Ishikawa (cell line): ENCODE measurements around the gene APOBEC3H.

Experiments used
- CEBPB ChIP-seq: IDR thresholded peaks from 2 replicates; pipeline ENCODE4 v1.6.1; 2012
- CREB1 ChIP-seq: IDR thresholded peaks from 2 replicates; pipeline ENCODE4 v1.6.1; 2012; ENCODE audit warnings: low read depth
- EGR1 ChIP-seq: IDR thresholded peaks from 2 replicates; pipeline ENCODE4 v1.6.1; 2012
- EP300 ChIP-seq: IDR thresholded peaks from 2 replicates; pipeline ENCODE4 v1.6.1; 2012; ENCODE audit warnings: borderline replicate concordance
- FOXM1 ChIP-seq: IDR thresholded peaks from 2 replicates; pipeline ENCODE4 v1.6.1; 2012; ENCODE audit warnings: low read depth, borderline replicate concordance
- NFIC ChIP-seq: IDR thresholded peaks from 2 replicates; pipeline ENCODE4 v1.6.1; 2012
- RAD21 ChIP-seq: IDR thresholded peaks from 2 replicates; pipeline ENCODE4 v1.6.1; 2012; ENCODE audit warnings: low read depth
- TAF1 ChIP-seq: IDR thresholded peaks from 2 replicates; pipeline ENCODE4 v1.6.1; 2012; ENCODE audit warnings: low read depth, mild to moderate bottlenecking
- TCF12 ChIP-seq: IDR thresholded peaks from 2 replicates; pipeline ENCODE4 v1.6.1; 2012; ENCODE audit warnings: low read depth
- TEAD4 ChIP-seq: IDR thresholded peaks from 2 replicates; pipeline ENCODE4 v1.6.1; 2012
- YY1 ChIP-seq: IDR thresholded peaks from 2 replicates; pipeline ENCODE4 v1.6.1; 2012; ENCODE audit warnings: low read depth
- ZBTB7A ChIP-seq: IDR thresholded peaks from 2 replicates; pipeline ENCODE4 v1.6.1; 2012; ENCODE audit warnings: low read depth
- TF ChIP-seq, protein P1 (sequence below): IDR thresholded peaks from 2 replicates; pipeline ENCODE4 v1.6.1; 2012
- TF ChIP-seq, protein P2 (sequence below): IDR thresholded peaks from 2 replicates; pipeline ENCODE4 v1.6.1; 2012; ENCODE audit warnings: low read depth, mild to moderate bottlenecking
- TF ChIP-seq, protein P3 (sequence below): IDR thresholded peaks from 2 replicates; pipeline ENCODE4 v1.6.1; 2012

APOBEC3H gene

DNA sequence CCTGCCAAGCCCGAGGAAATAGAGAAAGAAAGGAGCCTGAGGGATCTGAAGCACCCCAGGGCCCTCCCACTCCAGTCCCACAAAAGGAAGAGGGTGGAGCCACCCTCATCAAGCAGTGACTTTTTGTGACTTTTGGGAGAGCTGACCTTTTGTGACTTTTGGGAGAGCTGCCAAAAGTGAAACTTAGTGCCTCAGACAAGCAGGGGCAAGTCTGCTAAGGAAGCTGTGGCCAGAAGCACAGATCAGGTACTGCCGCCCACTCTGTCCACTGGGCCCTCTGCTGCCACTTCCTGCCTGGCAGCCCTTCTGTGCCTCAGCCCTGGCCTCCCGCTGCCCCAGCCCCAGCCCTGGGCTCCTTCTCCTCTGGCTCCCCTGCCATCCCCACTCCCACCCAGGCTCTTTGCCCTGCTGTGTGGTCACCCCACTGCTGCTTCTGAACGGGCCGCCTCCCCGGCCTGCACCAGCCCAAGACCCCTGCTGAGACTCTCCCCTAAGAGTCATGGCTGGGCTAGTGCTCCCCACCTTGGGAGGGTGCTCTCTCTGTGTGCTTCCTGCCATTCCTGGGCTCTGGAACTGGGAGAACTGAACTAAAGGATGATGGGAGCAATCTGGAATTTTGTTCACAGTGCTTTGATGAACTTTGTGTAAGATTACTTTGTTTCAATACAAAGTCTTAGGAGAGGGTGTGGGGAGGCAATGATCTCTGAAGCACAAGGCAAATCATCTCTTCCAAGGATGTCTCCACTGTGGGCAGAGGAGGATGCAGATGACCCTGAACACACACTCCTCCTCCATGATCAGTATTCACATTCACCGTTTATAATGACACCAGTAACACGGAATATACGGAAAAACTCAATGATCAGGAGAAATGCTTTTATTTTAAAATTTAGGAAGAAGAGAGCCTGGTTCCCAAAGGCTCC lies at the start of gene APOBEC3H:
Gene APOBEC3H, plus strand, starts transcription at position 147 of the 923 bp plus-strand sequence. CDS start 3,035 bp downstream, outside the sequence.
- TF ChIP-seq TEAD4, result no peak
- TF ChIP-seq EP300, result no peak
- no peak for TF ChIP-seq CEBPB
- TF ChIP-seq, protein P1, sequence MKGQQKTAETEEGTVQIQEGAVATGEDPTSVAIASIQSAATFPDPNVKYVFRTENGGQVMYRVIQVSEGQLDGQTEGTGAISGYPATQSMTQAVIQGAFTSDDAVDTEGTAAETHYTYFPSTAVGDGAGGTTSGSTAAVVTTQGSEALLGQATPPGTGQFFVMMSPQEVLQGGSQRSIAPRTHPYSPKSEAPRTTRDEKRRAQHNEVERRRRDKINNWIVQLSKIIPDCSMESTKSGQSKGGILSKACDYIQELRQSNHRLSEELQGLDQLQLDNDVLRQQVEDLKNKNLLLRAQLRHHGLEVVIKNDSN, result no peak
- TF ChIP-seq EGR1, result no peak
- no peak for TF ChIP-seq TAF1
- no peak for TF ChIP-seq CREB1

DNA sequence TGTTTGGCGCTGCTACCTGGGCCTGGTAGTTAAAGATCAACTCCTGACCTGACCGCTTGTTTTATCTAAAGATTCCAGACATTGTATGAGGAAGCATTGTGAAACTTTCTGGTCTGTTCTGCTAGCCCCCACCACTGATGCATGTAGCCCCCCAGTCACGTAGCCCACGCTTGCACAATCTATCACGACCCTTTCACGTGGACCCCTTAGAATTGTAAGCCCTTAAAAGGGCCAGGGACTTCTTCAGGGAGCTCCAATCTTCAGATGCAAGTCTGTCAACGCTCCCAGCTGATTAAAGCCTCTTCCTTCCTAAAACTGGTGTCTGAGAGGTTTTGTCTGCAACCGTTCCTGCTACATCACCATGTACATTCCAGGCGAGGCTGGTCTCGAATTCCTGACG lies 41.4 kb upstream of the APOBEC3H start:
- TF ChIP-seq TAF1 (no peak), NFIC (no peak), TCF12 (no peak), EP300 (no peak)

DNA sequence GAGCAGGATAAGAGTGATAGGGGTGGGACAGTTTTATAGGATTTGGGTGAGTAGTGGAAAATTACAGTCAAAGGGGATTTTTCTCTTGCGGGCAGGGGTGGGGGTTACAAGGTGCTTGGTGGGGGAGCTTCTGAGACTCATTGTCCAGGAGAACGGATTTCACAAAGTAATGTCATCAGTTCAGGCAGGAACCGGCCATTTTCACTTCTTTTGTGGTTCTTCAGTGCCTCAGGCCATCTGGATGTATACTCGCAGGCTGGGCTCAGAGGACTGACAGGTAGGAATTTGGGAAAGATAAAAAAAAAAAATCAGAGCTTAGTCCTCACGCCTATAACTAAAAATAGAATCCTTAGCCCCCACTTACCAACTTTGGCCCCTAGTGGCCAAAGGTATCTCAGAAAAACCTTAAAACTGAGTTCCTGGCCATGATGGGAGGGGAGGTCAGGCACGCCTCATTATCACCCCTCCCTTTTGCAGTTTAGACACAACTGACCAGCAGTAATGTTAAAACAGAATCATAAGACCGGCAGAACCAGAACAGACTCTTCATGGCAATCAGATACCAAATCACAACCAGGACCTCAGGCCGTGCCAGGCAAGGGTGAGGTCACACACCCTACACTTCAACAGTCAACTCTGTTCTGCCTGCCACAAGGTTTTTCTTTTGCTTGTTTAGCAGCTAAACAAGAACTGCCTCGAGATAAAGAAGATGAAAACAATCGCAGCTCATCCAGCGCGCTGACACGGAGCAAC lies 28.8 kb upstream of the APOBEC3H start:
- no peak for TF ChIP-seq ZBTB7A

DNA sequence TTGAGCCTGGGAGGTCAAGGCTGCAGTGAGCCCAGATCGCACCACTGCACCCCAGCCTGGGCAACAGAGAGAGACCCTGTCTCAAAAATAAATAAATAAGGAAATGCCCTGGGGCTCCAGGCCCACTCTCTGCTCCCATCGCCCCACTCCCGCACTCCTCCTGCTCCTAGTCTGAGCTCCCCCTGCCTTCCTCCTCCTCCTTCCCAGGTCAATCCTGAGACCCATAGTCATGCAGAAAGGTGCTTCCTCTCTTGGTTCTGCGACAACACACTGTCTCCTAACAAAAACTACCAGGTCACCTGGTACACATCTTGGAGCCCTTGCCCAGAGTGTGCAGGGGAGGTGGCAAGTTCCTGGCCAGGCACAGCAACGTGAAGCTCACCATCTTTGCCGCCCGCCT lies 26.9 kb upstream of the APOBEC3H start:
- no peak for TF ChIP-seq TEAD4
- no peak for TF ChIP-seq TAF1
- TF ChIP-seq ZBTB7A, result no peak
- no peak for TF ChIP-seq EP300
- no peak for TF ChIP-seq EGR1
- no peak for TF ChIP-seq CREB1
- TF ChIP-seq FOXM1, result no peak
- no peak for TF ChIP-seq RAD21
- TF ChIP-seq TCF12, result no peak
- TF ChIP-seq, protein P2, sequence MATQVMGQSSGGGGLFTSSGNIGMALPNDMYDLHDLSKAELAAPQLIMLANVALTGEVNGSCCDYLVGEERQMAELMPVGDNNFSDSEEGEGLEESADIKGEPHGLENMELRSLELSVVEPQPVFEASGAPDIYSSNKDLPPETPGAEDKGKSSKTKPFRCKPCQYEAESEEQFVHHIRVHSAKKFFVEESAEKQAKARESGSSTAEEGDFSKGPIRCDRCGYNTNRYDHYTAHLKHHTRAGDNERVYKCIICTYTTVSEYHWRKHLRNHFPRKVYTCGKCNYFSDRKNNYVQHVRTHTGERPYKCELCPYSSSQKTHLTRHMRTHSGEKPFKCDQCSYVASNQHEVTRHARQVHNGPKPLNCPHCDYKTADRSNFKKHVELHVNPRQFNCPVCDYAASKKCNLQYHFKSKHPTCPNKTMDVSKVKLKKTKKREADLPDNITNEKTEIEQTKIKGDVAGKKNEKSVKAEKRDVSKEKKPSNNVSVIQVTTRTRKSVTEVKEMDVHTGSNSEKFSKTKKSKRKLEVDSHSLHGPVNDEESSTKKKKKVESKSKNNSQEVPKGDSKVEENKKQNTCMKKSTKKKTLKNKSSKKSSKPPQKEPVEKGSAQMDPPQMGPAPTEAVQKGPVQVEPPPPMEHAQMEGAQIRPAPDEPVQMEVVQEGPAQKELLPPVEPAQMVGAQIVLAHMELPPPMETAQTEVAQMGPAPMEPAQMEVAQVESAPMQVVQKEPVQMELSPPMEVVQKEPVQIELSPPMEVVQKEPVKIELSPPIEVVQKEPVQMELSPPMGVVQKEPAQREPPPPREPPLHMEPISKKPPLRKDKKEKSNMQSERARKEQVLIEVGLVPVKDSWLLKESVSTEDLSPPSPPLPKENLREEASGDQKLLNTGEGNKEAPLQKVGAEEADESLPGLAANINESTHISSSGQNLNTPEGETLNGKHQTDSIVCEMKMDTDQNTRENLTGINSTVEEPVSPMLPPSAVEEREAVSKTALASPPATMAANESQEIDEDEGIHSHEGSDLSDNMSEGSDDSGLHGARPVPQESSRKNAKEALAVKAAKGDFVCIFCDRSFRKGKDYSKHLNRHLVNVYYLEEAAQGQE, result no peak
- TF ChIP-seq, protein P3, sequence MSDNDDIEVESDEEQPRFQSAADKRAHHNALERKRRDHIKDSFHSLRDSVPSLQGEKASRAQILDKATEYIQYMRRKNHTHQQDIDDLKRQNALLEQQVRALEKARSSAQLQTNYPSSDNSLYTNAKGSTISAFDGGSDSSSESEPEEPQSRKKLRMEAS, result no peak
- no peak for TF ChIP-seq YY1
- no peak for TF ChIP-seq CEBPB
- TF ChIP-seq, protein P1, result no peak
- TF ChIP-seq NFIC, result no peak

DNA sequence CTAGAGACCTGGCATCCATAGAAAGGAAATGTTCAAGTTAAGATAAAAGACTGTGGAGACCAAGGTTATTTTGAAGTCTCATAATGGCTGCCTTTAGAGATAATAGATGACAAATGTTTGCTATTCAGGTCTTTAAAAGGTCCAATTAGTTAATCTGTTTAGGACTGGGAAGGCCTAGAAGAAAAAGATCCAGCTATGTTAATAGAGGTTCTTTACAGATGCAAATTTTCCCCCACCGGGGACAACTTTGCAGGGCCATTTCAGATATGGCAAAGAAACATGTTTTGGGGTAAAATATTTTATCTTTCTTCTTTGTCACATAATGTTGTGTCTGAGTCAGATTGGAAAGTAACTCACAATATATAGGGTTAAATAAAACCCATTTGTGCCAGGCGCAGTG lies 23.1 kb upstream of the APOBEC3H start:
- no peak for TF ChIP-seq NFIC
- TF ChIP-seq TCF12, result no peak
- no peak for TF ChIP-seq CREB1
- TF ChIP-seq, protein P1, result no peak
- no peak for TF ChIP-seq EGR1
- TF ChIP-seq, protein P3, result no peak
- no peak for TF ChIP-seq TAF1
- TF ChIP-seq EP300, result no peak
- no peak for TF ChIP-seq RAD21
- TF ChIP-seq FOXM1, result no peak
- no peak for TF ChIP-seq CEBPB
- TF ChIP-seq, protein P2, result no peak
- no peak for TF ChIP-seq TEAD4
